IgD-negative memory B cell (primary cell): ENCODE results near the gene ZFX. TPM values are rescaled to one million over a fixed set of nuclear protein-coding genes. Genes with fewer than 3 reads are reported as not detected.

ENCODE experiments used
- H3K27ac Mint-ChIP-seq, 3 donors: one replicate each; pipeline ENCODE4 v1.8.0; 2020 to 2022; ENCODE audit warnings: mild to moderate bottlenecking in 3 of 3, mixed read lengths in 3 of 3, moderate library complexity in 1 of 3
- H3K27me3 Mint-ChIP-seq: one replicate; pipeline ENCODE4 v1.8.0; 2021; ENCODE audit warnings: mixed read lengths
- H3K36me3 Mint-ChIP-seq: one replicate; pipeline ENCODE4 v1.8.0; 2020; ENCODE audit warnings: mild to moderate bottlenecking, mixed read lengths
- H3K4me1 Mint-ChIP-seq, 3 donors: one replicate each; pipeline ENCODE4 v1.8.0; 2020 to 2022; ENCODE audit warnings: mixed read lengths in 3 of 3, mild to moderate bottlenecking in 1 of 3
- H3K4me3 Mint-ChIP-seq, 4 donors: one replicate each; pipeline ENCODE4 v1.8.0; 2020 to 2022; ENCODE audit warnings: mild to moderate bottlenecking in 4 of 4, mixed read lengths in 4 of 4, moderate library complexity in 3 of 4
- H3K9me3 Mint-ChIP-seq, 3 donors: one replicate each; pipeline ENCODE4 v1.8.0; 2020 to 2021; ENCODE audit warnings: mixed read lengths in 3 of 3, mild to moderate bottlenecking in 1 of 3
- polyA plus RNA-seq: library from polyadenylated mRNA; unstranded; fragments of 300-500 nt; fragmentation: Illumina TruSeq; gene quantifications from one replicate; pipeline ENCODE4 v1.2.3, GENCODE V29; 2021

ZFX gene
- polyA plus RNA-seq, 1 donor from 2014 or later, result 39.1 TPM

- peaks cover 6% of the 10 kb centered on the region for H3K36me3 Mint-ChIP-seq
- no peak overlapping the region for H3K27ac Mint-ChIP-seq
- H3K9me3 Mint-ChIP-seq, result peaks cover 6 to 16% (median 6%) of the 10 kb centered on the region in 3 donors
- H3K4me3 Mint-ChIP-seq, result no peak overlapping the region
- peaks cover 7% of the 10 kb centered on the region for H3K27me3 Mint-ChIP-seq
- no peaks in the 10 kb centered on the region for H3K4me1 Mint-ChIP-seq
Measured at GRCh38 chrX:24228596-24228995, 79.1 kb downstream of the ZFX start.

- no peak overlapping the region for H3K4me3 Mint-ChIP-seq
- peaks cover 6% of the 10 kb centered on the region for H3K36me3 Mint-ChIP-seq
- no peak overlapping the region for H3K27ac Mint-ChIP-seq
- peaks cover 6 to 16% (median 6%) of the 10 kb centered on the region in 3 donors for H3K9me3 Mint-ChIP-seq
- H3K4me1 Mint-ChIP-seq, result no peaks in the 10 kb centered on the region
- H3K27me3 Mint-ChIP-seq, result peaks cover 7% of the 10 kb centered on the region
Measured at GRCh38 chrX:24229400-24229879, 79.9 kb downstream of the ZFX start.

- H3K4me3 Mint-ChIP-seq, result no peak overlapping the region
- H3K27ac Mint-ChIP-seq, result no peak overlapping the region
- H3K27me3 Mint-ChIP-seq, result peaks cover 7% of the 10 kb centered on the region
Measured at GRCh38 chrX:24229976-24230375, 80.4 kb downstream of the ZFX start.

GRCh38 chrX:24231131-24231540, 81.6 kb downstream of the ZFX start:
- H3K4me1 Mint-ChIP-seq, result peaks cover 4 to 10% (median 8%) of the 10 kb centered on the region in 3 donors
- H3K27me3 Mint-ChIP-seq, result peaks cover 7% of the 10 kb centered on the region
- H3K36me3 Mint-ChIP-seq, result peaks cover 4% of the 10 kb centered on the region
- H3K4me3 Mint-ChIP-seq, result no peak overlapping the region
- no peak overlapping the region for H3K27ac Mint-ChIP-seq
- peaks cover 2 to 8% (median 6%) of the 10 kb centered on the region in 3 donors for H3K9me3 Mint-ChIP-seq

More at GRCh38 chrX:24229976-24230375, 80.4 kb downstream of the ZFX start:
- Mint-ChIP-seq H3K4me1 (peaks cover 0 to 4% (median 3%) of the 10 kb centered on the region in 3 donors), H3K36me3 (peaks cover 6% of the 10 kb centered on the region), H3K9me3 (peaks cover 6 to 16% (median 6%) of the 10 kb centered on the region in 3 donors)

- peaks cover 7% of the 10 kb centered on the region for H3K27me3 Mint-ChIP-seq
- no peak overlapping the region for H3K27ac Mint-ChIP-seq
- H3K4me1 Mint-ChIP-seq, result peaks cover 4 to 10% (median 8%) of the 10 kb centered on the region in 3 donors
- no peak overlapping the region for H3K4me3 Mint-ChIP-seq
- peaks cover 1% of the 10 kb centered on the region for H3K36me3 Mint-ChIP-seq
- H3K9me3 Mint-ChIP-seq, result peaks cover 2 to 5% (median 4%) of the 10 kb centered on the region in 3 donors
Measured at GRCh38 chrX:24231641-24232179, 82.2 kb downstream of the ZFX start.

GRCh38 chrX:24232796-24233195, 83.3 kb downstream of the ZFX start:
- peaks cover under 1 to 2% (median 2%) of the 10 kb centered on the region in 3 donors for H3K9me3 Mint-ChIP-seq
- H3K27ac Mint-ChIP-seq, result no peak overlapping the region
- H3K27me3 Mint-ChIP-seq, result peaks cover 7% of the 10 kb centered on the region
- no peaks in the 10 kb centered on the region for H3K36me3 Mint-ChIP-seq
- H3K4me3 Mint-ChIP-seq, result no peak overlapping the region
- peaks cover 4 to 10% (median 8%) of the 10 kb centered on the region in 3 donors for H3K4me1 Mint-ChIP-seq

- H3K4me3 Mint-ChIP-seq, result no peak overlapping the region
- no peak overlapping the region for H3K27ac Mint-ChIP-seq
- peaks cover 4 to 10% (median 8%) of the 10 kb centered on the region in 3 donors for H3K4me1 Mint-ChIP-seq
- H3K9me3 Mint-ChIP-seq, result no peaks in the 10 kb centered on the region
- H3K36me3 Mint-ChIP-seq, result no peaks in the 10 kb centered on the region
- H3K27me3 Mint-ChIP-seq, result peaks cover 7% of the 10 kb centered on the region
Measured at GRCh38 chrX:24235084-24235710, 85.7 kb downstream of the ZFX start.

GRCh38 chrX:24241822-24242648, 92.5 kb downstream of the ZFX start:
- Mint-ChIP-seq H3K4me3 (peak overlapping the region in 1 of 4 donors; percentile 83), H3K9me3 (no peaks in the 10 kb centered on the region), H3K36me3 (no peaks in the 10 kb centered on the region), H3K4me1 (peaks cover 14 to 25% (median 19%) of the 10 kb centered on the region in 3 donors), H3K27me3 (peaks cover 3% of the 10 kb centered on the region), H3K27ac (peak overlapping the region in 2 of 3 donors; percentile 38 to 55)

- Mint-ChIP-seq H3K4me3 (peak overlapping the region in 2 of 4 donors; percentile 67 to 77), H3K9me3 (no peaks in the 10 kb centered on the region), H3K36me3 (no peaks in the 10 kb centered on the region), H3K4me1 (peaks cover 14 to 25% (median 19%) of the 10 kb centered on the region in 3 donors), H3K27me3 (peaks cover 3% of the 10 kb centered on the region), H3K27ac (peak overlapping the region in 2 of 3 donors; percentile 38 to 64)
Measured at GRCh38 chrX:24242649-24243175, 93.2 kb downstream of the ZFX start.

- H3K9me3 Mint-ChIP-seq, result no peaks in the 10 kb centered on the region
- H3K4me1 Mint-ChIP-seq, result peaks cover 14 to 25% (median 19%) of the 10 kb centered on the region in 3 donors
- peaks cover 3% of the 10 kb centered on the region for H3K27me3 Mint-ChIP-seq
- H3K4me3 Mint-ChIP-seq, result peak overlapping the region in 2 of 4 donors; percentile 67 to 77
- peak overlapping the region in 2 of 3 donors; percentile 38 to 64 for H3K27ac Mint-ChIP-seq
- H3K36me3 Mint-ChIP-seq, result no peaks in the 10 kb centered on the region
Measured at GRCh38 chrX:24243188-24243587, 93.7 kb downstream of the ZFX start.

- Mint-ChIP-seq H3K36me3 (no peaks in the 10 kb centered on the region), H3K27ac (no peak overlapping the region), H3K4me3 (peak overlapping the region in 1 of 4 donors; percentile 51), H3K4me1 (peaks cover 14 to 25% (median 19%) of the 10 kb centered on the region in 3 donors), H3K9me3 (no peaks in the 10 kb centered on the region), H3K27me3 (peaks cover 3% of the 10 kb centered on the region)
Measured at GRCh38 chrX:24243692-24244091, 94.2 kb downstream of the ZFX start.

GRCh38 chrX:24245202-24245601, 95.7 kb downstream of the ZFX start:
- Mint-ChIP-seq H3K9me3 (no peaks in the 10 kb centered on the region), H3K27me3 (no peaks in the 10 kb centered on the region), H3K4me3 (no peak overlapping the region), H3K4me1 (peaks cover 14 to 25% (median 19%) of the 10 kb centered on the region in 3 donors), H3K36me3 (no peaks in the 10 kb centered on the region), H3K27ac (no peak overlapping the region)

- Mint-ChIP-seq H3K36me3 (no peaks in the 10 kb centered on the region), H3K9me3 (no peaks in the 10 kb centered on the region), H3K4me3 (no peak overlapping the region), H3K27me3 (peaks cover 9% of the 10 kb centered on the region), H3K27ac (no peak overlapping the region), H3K4me1 (peaks cover 7 to 15% (median 8%) of the 10 kb centered on the region in 3 donors)
Measured at GRCh38 chrX:24248042-24248441, 98.5 kb downstream of the ZFX start.

GRCh38 chrX:24253030-24253429, 103.5 kb downstream of the ZFX start:
- H3K27ac Mint-ChIP-seq, result no peak overlapping the region
- H3K9me3 Mint-ChIP-seq, result no peaks in the 10 kb centered on the region
- peak overlapping the region in 1 of 4 donors; percentile 74 for H3K4me3 Mint-ChIP-seq
- no peaks in the 10 kb centered on the region for H3K36me3 Mint-ChIP-seq
- H3K4me1 Mint-ChIP-seq, result no peaks in the 10 kb centered on the region
- peaks cover 21% of the 10 kb centered on the region for H3K27me3 Mint-ChIP-seq

- Mint-ChIP-seq H3K9me3 (no peaks in the 10 kb centered on the region), H3K27me3 (peaks cover 21% of the 10 kb centered on the region), H3K27ac (no peak overlapping the region), H3K4me3 (no peak overlapping the region), H3K4me1 (no peaks in the 10 kb centered on the region), H3K36me3 (no peaks in the 10 kb centered on the region)
Measured at GRCh38 chrX:24253469-24253868, 103.9 kb downstream of the ZFX start.
